Measurements from ENCODE around the gene KMT2E.
A peak's percentile ranks its signal among the peaks of the same experiment; 100 is the strongest.

KMT2E gene

DNA sequence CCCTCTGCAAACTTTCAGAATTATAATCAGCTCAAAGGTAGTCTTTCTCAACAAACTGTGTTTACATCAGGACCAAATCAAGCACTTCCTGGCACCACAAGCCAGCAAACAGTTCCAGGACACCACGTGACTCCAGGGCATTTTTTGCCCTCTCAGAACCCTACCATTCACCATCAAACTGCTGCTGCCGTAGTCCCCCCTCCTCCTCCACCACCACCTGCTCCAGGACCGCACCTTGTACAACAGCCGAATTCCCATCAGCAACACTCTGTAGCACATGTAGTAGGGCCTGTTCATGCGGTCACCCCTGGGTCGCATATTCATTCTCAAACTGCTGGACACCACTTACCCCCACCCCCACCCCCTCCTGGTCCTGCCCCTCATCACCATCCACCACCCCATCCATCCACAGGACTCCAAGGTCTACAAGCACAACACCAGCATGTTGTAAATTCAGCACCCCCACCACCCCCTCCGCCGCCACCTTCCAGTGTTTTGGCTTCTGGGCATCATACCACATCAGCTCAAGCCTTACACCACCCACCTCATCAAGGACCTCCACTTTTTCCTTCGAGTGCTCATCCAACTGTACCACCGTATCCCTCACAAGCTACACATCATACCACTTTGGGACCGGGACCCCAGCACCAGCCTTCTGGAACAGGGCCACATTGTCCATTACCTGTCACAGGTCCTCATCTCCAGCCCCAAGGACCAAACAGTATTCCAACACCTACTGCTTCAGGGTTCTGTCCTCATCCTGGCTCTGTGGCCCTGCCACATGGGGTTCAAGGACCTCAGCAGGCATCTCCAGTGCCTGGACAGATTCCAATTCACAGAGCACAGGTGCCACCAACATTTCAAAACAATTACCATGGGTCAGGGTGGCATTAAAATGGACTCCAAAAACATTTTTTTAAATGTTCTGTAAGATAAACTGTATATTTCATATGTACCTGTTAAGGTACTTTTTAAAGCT lies 98.7 kb downstream of the KMT2E start:
- WGBS = 97% methylated on average over 11 of the region's 11 CpGs
- H2BK5ac ChIP-seq (ENCODE audit: low read depth, low read length, poor library complexity, severe bottlenecking) = no peak overlapping the region
- H3K4me3 ChIP-seq (ENCODE audit: insufficient read depth in 1 of 2, low read depth in 1 of 2, low read length in 2 of 2) = no peak overlapping the region
- no peaks in the 10 kb centered on the region for H3K4me1 ChIP-seq (ENCODE audit: control insufficient read depth, insufficient read depth, low read depth, low read length)
- no peak overlapping the region for H3K4me2 ChIP-seq (ENCODE audit: low read length, poor library complexity, severe bottlenecking)
- H2AFZ ChIP-seq (ENCODE audit: low read depth, low read length) = no peak overlapping the region
- no peak overlapping the region for H3K27ac ChIP-seq (ENCODE audit: low read length, poor library complexity, severe bottlenecking)
- H3K18ac ChIP-seq (ENCODE audit: low read depth in 1 of 2, low read length in 2 of 2) = no peak overlapping the region
- no peak overlapping the region for H4K91ac ChIP-seq (ENCODE audit: low read length)
- no peak overlapping the region for H2BK120ac ChIP-seq (ENCODE audit: low read depth, low read length)
- H4K8ac ChIP-seq (ENCODE audit: low read length) = no peak overlapping the region
- no peak overlapping the region for H3K14ac ChIP-seq (ENCODE audit: low read length in 2 of 2)
- H3K27me3 ChIP-seq (ENCODE audit: control insufficient read depth in 1 of 2, insufficient read depth in 1 of 2, low read length in 2 of 2) = no peaks in the 10 kb centered on the region
- no peak for DNase-seq
- H2AK5ac ChIP-seq (ENCODE audit: low read length, severe bottlenecking) = no peak overlapping the region
- no peak overlapping the region for H2BK12ac ChIP-seq (ENCODE audit: low read length in 2 of 2)
- peaks cover 8% of the 10 kb centered on the region for H3K79me1 ChIP-seq (replicated peaks; ENCODE audit: low read length, poor library complexity, severe bottlenecking)
- H2BK15ac ChIP-seq (ENCODE audit: low read depth, poor library complexity, severe bottlenecking) = no peak overlapping the region
- no peak overlapping the region for H3K23ac ChIP-seq (ENCODE audit: low read length in 2 of 2)
- no peak overlapping the region for H3K9ac ChIP-seq (ENCODE audit: low read length)
- no peaks in the 10 kb centered on the region for H3K9me3 ChIP-seq (ENCODE audit: control insufficient read depth, low read length)
- peaks cover 20 to 96% of the 10 kb centered on the region in 2 experiments for H3K36me3 ChIP-seq (ENCODE audit: control insufficient read depth in 1 of 2, insufficient read depth in 2 of 2, low read depth in 1 of 2, low read length in 2 of 2)
- H3K4ac ChIP-seq (ENCODE audit: low read depth in 1 of 2, low read length in 2 of 2) = no peak overlapping the region

DNA sequence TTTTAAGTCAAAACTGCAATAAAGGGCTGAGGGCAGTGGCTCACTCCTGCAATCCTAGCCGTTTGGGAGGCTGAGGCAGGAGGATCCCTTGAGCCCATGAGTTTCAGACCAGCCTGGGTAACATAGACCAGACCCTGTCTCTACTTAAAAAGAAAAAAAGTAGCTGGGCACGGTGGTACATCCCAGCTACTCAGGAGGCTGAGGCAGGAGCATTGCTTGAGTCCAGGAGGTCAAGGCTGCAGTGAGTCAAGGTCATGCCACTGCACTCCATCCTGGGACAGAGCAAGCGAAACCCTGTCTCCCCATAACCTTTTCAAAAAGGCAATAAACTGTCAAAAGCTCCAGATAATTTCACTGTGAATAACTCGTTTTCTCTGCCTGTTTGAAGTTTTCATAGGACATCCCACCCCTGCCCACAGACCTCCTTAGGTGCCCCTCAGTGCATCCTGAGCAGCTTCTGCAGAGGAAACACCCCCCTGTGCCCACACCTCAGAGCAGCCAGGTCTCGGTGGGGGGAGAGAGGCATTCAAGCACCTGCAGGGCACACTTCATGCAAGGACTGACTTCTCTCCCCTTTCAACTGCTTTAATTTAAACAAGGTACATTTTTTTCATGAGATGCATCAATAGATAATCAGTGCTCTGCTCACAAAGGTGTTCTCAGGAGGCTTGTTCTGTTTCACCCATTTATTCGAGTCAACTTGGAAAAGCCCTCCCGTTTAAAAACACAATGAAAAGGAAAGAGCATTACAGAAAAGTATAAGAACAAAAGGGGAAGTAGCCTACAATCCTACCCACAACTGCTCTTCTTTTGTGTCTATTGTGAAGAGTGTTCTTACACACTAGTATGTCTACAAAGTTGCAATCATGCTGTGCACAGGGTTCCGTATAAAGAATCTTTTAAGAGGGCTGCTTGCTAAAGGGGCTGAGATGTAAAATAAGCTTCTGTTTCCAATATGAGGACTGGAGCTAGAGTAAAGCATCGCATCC lies 104.9 kb downstream of the KMT2E start:
- no peak overlapping the region for H4K8ac ChIP-seq (ENCODE audit: low read length)
- no peak overlapping the region for H3K27ac ChIP-seq (ENCODE audit: low read length, poor library complexity, severe bottlenecking)
- no peak overlapping the region for H3K4me3 ChIP-seq (ENCODE audit: insufficient read depth in 1 of 2, low read depth in 1 of 2, low read length in 2 of 2)
- no peak overlapping the region for H2AFZ ChIP-seq (ENCODE audit: low read depth, low read length)
- peaks cover 6 to 76% of the 10 kb centered on the region in 2 experiments for H3K36me3 ChIP-seq (ENCODE audit: control insufficient read depth in 1 of 2, insufficient read depth in 2 of 2, low read depth in 1 of 2, low read length in 2 of 2)
- H2BK15ac ChIP-seq (ENCODE audit: low read depth, poor library complexity, severe bottlenecking) = no peak overlapping the region
- no peak overlapping the region for H4K91ac ChIP-seq (ENCODE audit: low read length)
- no peaks in the 10 kb centered on the region for H3K27me3 ChIP-seq (ENCODE audit: control insufficient read depth in 1 of 2, insufficient read depth in 1 of 2, low read length in 2 of 2)
- no peak overlapping the region for H3K9ac ChIP-seq (ENCODE audit: low read length)
- peaks cover 22% of the 10 kb centered on the region for H3K79me1 ChIP-seq (replicated peaks; ENCODE audit: low read length, poor library complexity, severe bottlenecking)
- H2AK5ac ChIP-seq (ENCODE audit: low read length, severe bottlenecking) = no peak overlapping the region
- no peak for DNase-seq
- H2BK12ac ChIP-seq (ENCODE audit: low read length in 2 of 2) = no peak overlapping the region
- no peak overlapping the region for H3K18ac ChIP-seq (ENCODE audit: low read depth in 1 of 2, low read length in 2 of 2)
- H2BK120ac ChIP-seq (ENCODE audit: low read depth, low read length) = no peak overlapping the region
- H3K14ac ChIP-seq (ENCODE audit: low read length in 2 of 2) = no peak overlapping the region
- H3K23ac ChIP-seq (ENCODE audit: low read length in 2 of 2) = no peak overlapping the region
- H3K4ac ChIP-seq (ENCODE audit: low read depth in 1 of 2, low read length in 2 of 2) = no peak overlapping the region
- peaks cover 5% of the 10 kb centered on the region for H3K4me1 ChIP-seq (ENCODE audit: control insufficient read depth, insufficient read depth, low read depth, low read length)
- no peaks in the 10 kb centered on the region for H3K9me3 ChIP-seq (ENCODE audit: control insufficient read depth, low read length)
- 92% methylated on average over 8 of the region's 9 CpGs for WGBS
- no peak overlapping the region for H2BK5ac ChIP-seq (ENCODE audit: low read depth, low read length, poor library complexity, severe bottlenecking)
- H3K4me2 ChIP-seq (ENCODE audit: low read length, poor library complexity, severe bottlenecking) = no peak overlapping the region

DNA sequence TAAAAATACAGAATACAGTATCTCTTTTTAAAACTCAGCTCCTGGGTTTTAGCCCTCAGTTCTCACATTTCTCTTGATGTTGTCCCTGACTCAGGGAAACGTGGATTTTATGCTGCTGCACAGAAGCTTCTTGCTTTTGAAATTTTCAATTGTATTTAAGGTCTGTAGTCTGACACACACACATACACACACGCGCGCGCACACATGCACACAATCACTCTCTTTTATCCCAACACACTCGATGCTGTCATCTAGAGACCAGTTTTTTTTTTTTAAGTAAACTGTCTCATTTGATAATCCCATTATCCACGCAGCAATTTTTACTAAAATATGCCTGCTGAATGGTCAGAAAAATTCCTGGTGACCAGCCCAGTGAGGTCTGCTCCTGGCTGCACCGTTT lies 108.6 kb downstream of the KMT2E start:
- no peak overlapping the region for H2BK120ac ChIP-seq (ENCODE audit: low read depth, low read length)

DNA sequence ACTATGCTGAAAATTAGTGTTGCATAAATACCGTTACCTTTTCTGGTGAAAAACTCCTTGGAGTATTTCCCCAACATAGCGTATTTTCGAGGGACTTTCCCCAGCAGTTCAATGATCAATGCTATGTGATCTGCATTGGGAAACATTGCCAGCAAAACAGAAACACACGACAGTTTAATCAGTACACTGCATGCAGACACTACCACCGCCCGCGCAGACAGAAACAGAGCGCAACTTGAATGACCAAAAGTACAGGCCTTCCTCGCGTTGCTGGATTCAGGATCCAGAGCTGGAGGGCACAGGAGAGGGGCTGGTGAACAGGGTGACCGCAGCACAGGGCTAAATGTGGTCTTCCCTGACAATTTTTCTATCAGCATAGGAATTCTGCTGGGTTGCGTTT lies 111.7 kb downstream of the KMT2E start:
- 99% methylated on average over 12 of the region's 12 CpGs for WGBS
- Histone ChIP-seq H2BK15ac (ENCODE audit: low read depth, poor library complexity, severe bottlenecking) (no peak overlapping the region), H2BK5ac (ENCODE audit: low read depth, low read length, poor library complexity, severe bottlenecking) (no peak overlapping the region), H3K27me3 (ENCODE audit: control insufficient read depth in 1 of 2, insufficient read depth in 1 of 2, low read length in 2 of 2) (no peaks in the 10 kb centered on the region), H3K4me2 (ENCODE audit: low read length, poor library complexity, severe bottlenecking) (no peak overlapping the region), H2AFZ (ENCODE audit: low read depth, low read length) (no peak overlapping the region), H3K4ac (ENCODE audit: low read depth in 1 of 2, low read length in 2 of 2) (no peak overlapping the region), H3K27ac (ENCODE audit: low read length, poor library complexity, severe bottlenecking) (no peak overlapping the region), H2AK5ac (ENCODE audit: low read length, severe bottlenecking) (no peak overlapping the region), H3K79me1 (replicated peaks; ENCODE audit: low read length, poor library complexity, severe bottlenecking) (peaks cover 42% of the 10 kb centered on the region), H4K91ac (ENCODE audit: low read length) (no peak overlapping the region), H3K4me1 (ENCODE audit: control insufficient read depth, insufficient read depth, low read depth, low read length) (peaks cover 3% of the 10 kb centered on the region), H4K8ac (ENCODE audit: low read length) (no peak overlapping the region), H3K23ac (ENCODE audit: low read length in 2 of 2) (no peak overlapping the region), H3K18ac (ENCODE audit: low read depth in 1 of 2, low read length in 2 of 2) (no peak overlapping the region), H3K36me3 (ENCODE audit: control insufficient read depth in 1 of 2, insufficient read depth in 2 of 2, low read depth in 1 of 2, low read length in 2 of 2) (peaks cover 18 to 43% of the 10 kb centered on the region in 2 experiments), H3K9ac (ENCODE audit: low read length) (no peak overlapping the region), H3K14ac (ENCODE audit: low read length in 2 of 2) (no peak overlapping the region), H2BK120ac (ENCODE audit: low read depth, low read length) (no peak overlapping the region), H3K4me3 (ENCODE audit: insufficient read depth in 1 of 2, low read depth in 1 of 2, low read length in 2 of 2) (no peak overlapping the region), H3K9me3 (ENCODE audit: control insufficient read depth, low read length) (no peaks in the 10 kb centered on the region), H2BK12ac (ENCODE audit: low read length in 2 of 2) (no peak overlapping the region)
- no peak for DNase-seq

More for the DNA sequence above, 108.6 kb downstream of the KMT2E start:
- H3K14ac ChIP-seq (ENCODE audit: low read length in 2 of 2) = no peak overlapping the region
- no peaks in the 10 kb centered on the region for H3K27me3 ChIP-seq (ENCODE audit: control insufficient read depth in 1 of 2, insufficient read depth in 1 of 2, low read length in 2 of 2)
- H2AFZ ChIP-seq (ENCODE audit: low read depth, low read length) = no peak overlapping the region
- no peak overlapping the region for H3K4me2 ChIP-seq (ENCODE audit: low read length, poor library complexity, severe bottlenecking)
- H4K91ac ChIP-seq (ENCODE audit: low read length) = no peak overlapping the region
- no peak overlapping the region for H3K4ac ChIP-seq (ENCODE audit: low read depth in 1 of 2, low read length in 2 of 2)
- H3K9me3 ChIP-seq (ENCODE audit: control insufficient read depth, low read length) = no peaks in the 10 kb centered on the region
- H3K27ac ChIP-seq (ENCODE audit: low read length, poor library complexity, severe bottlenecking) = no peak overlapping the region
- H4K8ac ChIP-seq (ENCODE audit: low read length) = no peak overlapping the region
- no peak overlapping the region for H3K4me3 ChIP-seq (ENCODE audit: insufficient read depth in 1 of 2, low read depth in 1 of 2, low read length in 2 of 2)
- H3K4me1 ChIP-seq (ENCODE audit: control insufficient read depth, insufficient read depth, low read depth, low read length) = peaks cover 8% of the 10 kb centered on the region
- 94% methylated on average over 8 of the region's 8 CpGs for WGBS
- H3K9ac ChIP-seq (ENCODE audit: low read length) = peak overlapping the region; percentile 7
- no peak for DNase-seq
- peaks cover 36% of the 10 kb centered on the region for H3K79me1 ChIP-seq (replicated peaks; ENCODE audit: low read length, poor library complexity, severe bottlenecking)
- H2AK5ac ChIP-seq (ENCODE audit: low read length, severe bottlenecking) = no peak overlapping the region
- H3K36me3 ChIP-seq (ENCODE audit: control insufficient read depth in 1 of 2, insufficient read depth in 2 of 2, low read depth in 1 of 2, low read length in 2 of 2) = peaks cover 19 to 60% of the 10 kb centered on the region in 2 experiments
- no peak overlapping the region for H3K18ac ChIP-seq (ENCODE audit: low read depth in 1 of 2, low read length in 2 of 2)
- no peak overlapping the region for H2BK5ac ChIP-seq (ENCODE audit: low read depth, low read length, poor library complexity, severe bottlenecking)
- H3K23ac ChIP-seq (ENCODE audit: low read length in 2 of 2) = no peak overlapping the region
- no peak overlapping the region for H2BK12ac ChIP-seq (ENCODE audit: low read length in 2 of 2)
- H2BK15ac ChIP-seq (ENCODE audit: low read depth, poor library complexity, severe bottlenecking) = no peak overlapping the region

Measured in mesenchymal stem cell (in vitro differentiated cells and primary cell).